ENCODE measurements around the gene ABCG1.

DNA sequence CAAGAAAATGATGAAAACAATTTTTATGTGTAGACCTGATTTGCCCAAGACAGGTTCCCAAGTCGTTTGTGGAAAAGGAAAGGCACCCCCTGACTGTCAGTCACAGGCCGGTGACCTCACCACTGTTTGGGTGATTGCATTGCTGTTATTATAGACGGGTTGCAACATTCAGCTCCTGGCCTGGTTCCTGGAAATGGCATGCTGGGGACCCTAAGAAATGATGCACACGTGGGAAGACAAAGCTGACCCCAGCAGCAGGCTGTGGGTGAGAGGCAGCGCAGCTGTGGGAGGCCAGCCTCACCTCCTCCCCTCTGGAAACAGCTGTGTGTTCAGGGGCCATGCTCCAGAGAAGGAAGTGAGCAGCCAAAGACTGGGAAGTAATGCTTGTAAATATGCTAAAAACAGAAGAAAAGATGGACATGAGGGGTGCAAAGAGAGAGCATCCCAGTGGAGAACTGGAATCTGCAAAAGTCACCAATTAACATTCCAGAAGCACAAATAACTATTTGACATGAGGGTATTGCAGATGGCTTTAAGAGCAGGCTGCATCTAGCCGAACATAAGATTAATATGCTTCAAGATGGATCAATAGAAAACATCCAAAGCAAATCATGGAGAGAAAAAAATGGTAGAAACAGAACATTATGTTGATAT lies 23.4 kb upstream of the ABCG1 start:
- TF ChIP-seq, protein P1, sequence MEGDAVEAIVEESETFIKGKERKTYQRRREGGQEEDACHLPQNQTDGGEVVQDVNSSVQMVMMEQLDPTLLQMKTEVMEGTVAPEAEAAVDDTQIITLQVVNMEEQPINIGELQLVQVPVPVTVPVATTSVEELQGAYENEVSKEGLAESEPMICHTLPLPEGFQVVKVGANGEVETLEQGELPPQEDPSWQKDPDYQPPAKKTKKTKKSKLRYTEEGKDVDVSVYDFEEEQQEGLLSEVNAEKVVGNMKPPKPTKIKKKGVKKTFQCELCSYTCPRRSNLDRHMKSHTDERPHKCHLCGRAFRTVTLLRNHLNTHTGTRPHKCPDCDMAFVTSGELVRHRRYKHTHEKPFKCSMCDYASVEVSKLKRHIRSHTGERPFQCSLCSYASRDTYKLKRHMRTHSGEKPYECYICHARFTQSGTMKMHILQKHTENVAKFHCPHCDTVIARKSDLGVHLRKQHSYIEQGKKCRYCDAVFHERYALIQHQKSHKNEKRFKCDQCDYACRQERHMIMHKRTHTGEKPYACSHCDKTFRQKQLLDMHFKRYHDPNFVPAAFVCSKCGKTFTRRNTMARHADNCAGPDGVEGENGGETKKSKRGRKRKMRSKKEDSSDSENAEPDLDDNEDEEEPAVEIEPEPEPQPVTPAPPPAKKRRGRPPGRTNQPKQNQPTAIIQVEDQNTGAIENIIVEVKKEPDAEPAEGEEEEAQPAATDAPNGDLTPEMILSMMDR (IDR thresholded peaks at IDR 0.05) = no peak
- TF ChIP-seq POLR2A (IDR thresholded peaks at IDR 0.05) = no peak
